Measurements from ENCODE around the gene SYNE3.

DNA sequence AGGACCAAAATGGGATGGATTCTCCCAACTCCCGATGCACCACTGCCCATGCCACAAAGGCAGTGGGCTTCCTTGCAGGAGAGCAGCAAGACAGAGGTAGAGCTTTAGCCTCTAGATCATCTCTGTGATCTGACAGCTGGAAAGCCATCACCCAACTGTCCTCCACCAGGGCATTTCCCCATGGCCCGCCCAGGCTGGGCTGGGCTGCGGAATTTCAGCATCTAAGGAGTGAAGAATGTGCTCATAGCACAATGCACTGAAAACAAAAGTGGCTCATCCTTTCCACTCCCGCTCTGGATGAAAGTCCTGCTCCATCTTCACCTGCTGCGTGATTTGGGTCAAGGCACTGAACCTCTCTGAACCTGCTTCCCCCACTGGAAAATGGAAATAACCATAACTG is 5.6 kb downstream of the SYNE3 start:
- TF ChIP-seq, protein P1, sequence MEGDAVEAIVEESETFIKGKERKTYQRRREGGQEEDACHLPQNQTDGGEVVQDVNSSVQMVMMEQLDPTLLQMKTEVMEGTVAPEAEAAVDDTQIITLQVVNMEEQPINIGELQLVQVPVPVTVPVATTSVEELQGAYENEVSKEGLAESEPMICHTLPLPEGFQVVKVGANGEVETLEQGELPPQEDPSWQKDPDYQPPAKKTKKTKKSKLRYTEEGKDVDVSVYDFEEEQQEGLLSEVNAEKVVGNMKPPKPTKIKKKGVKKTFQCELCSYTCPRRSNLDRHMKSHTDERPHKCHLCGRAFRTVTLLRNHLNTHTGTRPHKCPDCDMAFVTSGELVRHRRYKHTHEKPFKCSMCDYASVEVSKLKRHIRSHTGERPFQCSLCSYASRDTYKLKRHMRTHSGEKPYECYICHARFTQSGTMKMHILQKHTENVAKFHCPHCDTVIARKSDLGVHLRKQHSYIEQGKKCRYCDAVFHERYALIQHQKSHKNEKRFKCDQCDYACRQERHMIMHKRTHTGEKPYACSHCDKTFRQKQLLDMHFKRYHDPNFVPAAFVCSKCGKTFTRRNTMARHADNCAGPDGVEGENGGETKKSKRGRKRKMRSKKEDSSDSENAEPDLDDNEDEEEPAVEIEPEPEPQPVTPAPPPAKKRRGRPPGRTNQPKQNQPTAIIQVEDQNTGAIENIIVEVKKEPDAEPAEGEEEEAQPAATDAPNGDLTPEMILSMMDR (IDR thresholded peaks at IDR 0.05; ENCODE audit: low read depth, low read length, missing input control), result no peak
- no peak for TF ChIP-seq YY1 (IDR thresholded peaks at IDR 0.05)
- TF ChIP-seq, protein P2, sequence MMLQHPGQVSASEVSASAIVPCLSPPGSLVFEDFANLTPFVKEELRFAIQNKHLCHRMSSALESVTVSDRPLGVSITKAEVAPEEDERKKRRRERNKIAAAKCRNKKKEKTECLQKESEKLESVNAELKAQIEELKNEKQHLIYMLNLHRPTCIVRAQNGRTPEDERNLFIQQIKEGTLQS (IDR thresholded peaks at IDR 0.05), result no peak
- no peak for TF ChIP-seq SP1 (IDR thresholded peaks at IDR 0.05)
- TF ChIP-seq GABPA (IDR thresholded peaks at IDR 0.05 in 1 of 2, conservative IDR thresholded peaks at IDR 0.05 in 1 of 2), result no peak
- TF ChIP-seq EGR1 (IDR thresholded peaks at IDR 0.05; ENCODE audit: low read depth in 2 of 2), result no peak
- TF ChIP-seq, protein P3, sequence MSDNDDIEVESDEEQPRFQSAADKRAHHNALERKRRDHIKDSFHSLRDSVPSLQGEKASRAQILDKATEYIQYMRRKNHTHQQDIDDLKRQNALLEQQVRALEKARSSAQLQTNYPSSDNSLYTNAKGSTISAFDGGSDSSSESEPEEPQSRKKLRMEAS (IDR thresholded peaks at IDR 0.05), result no peak
- TF ChIP-seq, protein P4, sequence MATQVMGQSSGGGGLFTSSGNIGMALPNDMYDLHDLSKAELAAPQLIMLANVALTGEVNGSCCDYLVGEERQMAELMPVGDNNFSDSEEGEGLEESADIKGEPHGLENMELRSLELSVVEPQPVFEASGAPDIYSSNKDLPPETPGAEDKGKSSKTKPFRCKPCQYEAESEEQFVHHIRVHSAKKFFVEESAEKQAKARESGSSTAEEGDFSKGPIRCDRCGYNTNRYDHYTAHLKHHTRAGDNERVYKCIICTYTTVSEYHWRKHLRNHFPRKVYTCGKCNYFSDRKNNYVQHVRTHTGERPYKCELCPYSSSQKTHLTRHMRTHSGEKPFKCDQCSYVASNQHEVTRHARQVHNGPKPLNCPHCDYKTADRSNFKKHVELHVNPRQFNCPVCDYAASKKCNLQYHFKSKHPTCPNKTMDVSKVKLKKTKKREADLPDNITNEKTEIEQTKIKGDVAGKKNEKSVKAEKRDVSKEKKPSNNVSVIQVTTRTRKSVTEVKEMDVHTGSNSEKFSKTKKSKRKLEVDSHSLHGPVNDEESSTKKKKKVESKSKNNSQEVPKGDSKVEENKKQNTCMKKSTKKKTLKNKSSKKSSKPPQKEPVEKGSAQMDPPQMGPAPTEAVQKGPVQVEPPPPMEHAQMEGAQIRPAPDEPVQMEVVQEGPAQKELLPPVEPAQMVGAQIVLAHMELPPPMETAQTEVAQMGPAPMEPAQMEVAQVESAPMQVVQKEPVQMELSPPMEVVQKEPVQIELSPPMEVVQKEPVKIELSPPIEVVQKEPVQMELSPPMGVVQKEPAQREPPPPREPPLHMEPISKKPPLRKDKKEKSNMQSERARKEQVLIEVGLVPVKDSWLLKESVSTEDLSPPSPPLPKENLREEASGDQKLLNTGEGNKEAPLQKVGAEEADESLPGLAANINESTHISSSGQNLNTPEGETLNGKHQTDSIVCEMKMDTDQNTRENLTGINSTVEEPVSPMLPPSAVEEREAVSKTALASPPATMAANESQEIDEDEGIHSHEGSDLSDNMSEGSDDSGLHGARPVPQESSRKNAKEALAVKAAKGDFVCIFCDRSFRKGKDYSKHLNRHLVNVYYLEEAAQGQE (IDR thresholded peaks at IDR 0.05), result no peak

Data from liver (tissue), 3 donors.